ENCODE results near the gene ZNF23.

The ZNF23 gene

GRCh38 chr16:71467810-71468209 is 5.8 kb upstream of the ZNF23 start:
- Histone ChIP-seq H2BK120ac (ENCODE audit: low read depth, low read length) (no peak overlapping the region), H3K79me2 (ENCODE audit: control insufficient read depth, insufficient read depth, low read length) (no peaks in the 10 kb centered on the region), H3K56ac (ENCODE audit: low read length) (no peak overlapping the region), H3K4ac (ENCODE audit: low read depth, low read length) (no peak overlapping the region), H4K8ac (ENCODE audit: low read depth, low read length) (no peak overlapping the region), H3K79me1 (ENCODE audit: low read length) (no peaks in the 10 kb centered on the region), H3K4me1 (ENCODE audit: control insufficient read depth, low read depth, low read length) (no peaks in the 10 kb centered on the region), H2BK15ac (replicated peaks; ENCODE audit: low read depth) (no peak overlapping the region), H3K9ac (ENCODE audit: low read length) (no peak overlapping the region), H3K23ac (ENCODE audit: low read length) (no peak overlapping the region), H3K4me2 (ENCODE audit: low read length) (no peak overlapping the region), H4K5ac (ENCODE audit: low read length) (no peak overlapping the region), H2AK5ac (ENCODE audit: low read length) (no peak overlapping the region), H3K18ac (ENCODE audit: low read length) (no peak overlapping the region), H3K36me3 (ENCODE audit: control insufficient read depth, insufficient read depth, low read length) (no peaks in the 10 kb centered on the region), H3K27me3 (ENCODE audit: insufficient read depth, low read length, poor library complexity) (no peaks in the 10 kb centered on the region), H3K4me3 (ENCODE audit: low read length) (no peak overlapping the region), H2BK5ac (ENCODE audit: low read length) (no peak overlapping the region), H3K27ac (ENCODE audit: low read depth, low read length) (no peak overlapping the region)
- DNase-seq, result peak; percentile 60
- no CpG with 5 or more reads among the region's 9 CpGs for WGBS (ENCODE audit: extremely low coverage, insufficient coverage, low lambda C conversion rate)

- WGBS (ENCODE audit: extremely low coverage, insufficient coverage, low lambda C conversion rate), result no CpG with 5 or more reads among the region's 1 CpG
- Histone ChIP-seq H3K36me3 (ENCODE audit: control insufficient read depth, insufficient read depth, low read length) (no peaks in the 10 kb centered on the region), H3K27ac (ENCODE audit: low read depth, low read length) (no peak overlapping the region), H4K5ac (ENCODE audit: low read length) (no peak overlapping the region), H3K79me2 (ENCODE audit: control insufficient read depth, insufficient read depth, low read length) (peaks cover 2% of the 10 kb centered on the region), H3K4me1 (ENCODE audit: control insufficient read depth, low read depth, low read length) (no peaks in the 10 kb centered on the region), H2BK120ac (ENCODE audit: low read depth, low read length) (no peak overlapping the region), H3K4me3 (ENCODE audit: low read length) (no peak overlapping the region), H3K27me3 (ENCODE audit: insufficient read depth, low read length, poor library complexity) (no peaks in the 10 kb centered on the region), H3K79me1 (ENCODE audit: low read length) (peaks cover 6% of the 10 kb centered on the region), H3K4me2 (ENCODE audit: low read length) (no peak overlapping the region), H3K23ac (ENCODE audit: low read length) (no peak overlapping the region), H2BK5ac (ENCODE audit: low read length) (no peak overlapping the region), H3K4ac (ENCODE audit: low read depth, low read length) (no peak overlapping the region), H3K9ac (ENCODE audit: low read length) (no peak overlapping the region), H3K18ac (ENCODE audit: low read length) (no peak overlapping the region), H4K8ac (ENCODE audit: low read depth, low read length) (no peak overlapping the region), H3K56ac (ENCODE audit: low read length) (no peak overlapping the region), H2BK15ac (replicated peaks; ENCODE audit: low read depth) (no peak overlapping the region), H2AK5ac (ENCODE audit: low read length) (no peak overlapping the region)
- DNase-seq, result no peak
Measured at GRCh38 chr16:71464231-71464630, 2.2 kb upstream of the ZNF23 start.

GRCh38 chr16:71460941-71461340 is 1.1 kb downstream of the ZNF23 start:
- Histone ChIP-seq H3K79me1 (ENCODE audit: low read length) (peaks cover 6% of the 10 kb centered on the region), H3K56ac (ENCODE audit: low read length) (no peak overlapping the region), H3K27me3 (ENCODE audit: insufficient read depth, low read length, poor library complexity) (no peaks in the 10 kb centered on the region), H3K27ac (ENCODE audit: low read depth, low read length) (no peak overlapping the region), H2BK120ac (ENCODE audit: low read depth, low read length) (no peak overlapping the region), H4K5ac (ENCODE audit: low read length) (no peak overlapping the region), H2BK5ac (ENCODE audit: low read length) (no peak overlapping the region), H3K23ac (ENCODE audit: low read length) (no peak overlapping the region), H3K4ac (ENCODE audit: low read depth, low read length) (no peak overlapping the region), H3K4me1 (ENCODE audit: control insufficient read depth, low read depth, low read length) (no peaks in the 10 kb centered on the region), H2AK5ac (ENCODE audit: low read length) (no peak overlapping the region), H3K18ac (ENCODE audit: low read length) (no peak overlapping the region), H3K9ac (ENCODE audit: low read length) (no peak overlapping the region), H3K4me3 (ENCODE audit: low read length) (no peak overlapping the region), H3K79me2 (ENCODE audit: control insufficient read depth, insufficient read depth, low read length) (peaks cover 2% of the 10 kb centered on the region), H3K4me2 (ENCODE audit: low read length) (no peak overlapping the region), H2BK15ac (replicated peaks; ENCODE audit: low read depth) (no peak overlapping the region), H4K8ac (ENCODE audit: low read depth, low read length) (no peak overlapping the region), H3K36me3 (ENCODE audit: control insufficient read depth, insufficient read depth, low read length) (no peaks in the 10 kb centered on the region)
- DNase-seq, result no peak
- no CpG with 5 or more reads among the region's 1 CpG for WGBS (ENCODE audit: extremely low coverage, insufficient coverage, low lambda C conversion rate)

- no peak overlapping the region for H4K5ac ChIP-seq (ENCODE audit: low read length)
- no peak overlapping the region for H3K23ac ChIP-seq (ENCODE audit: low read length)
- DNase-seq, result no peak
- no peak overlapping the region for H3K4ac ChIP-seq (ENCODE audit: low read depth, low read length)
- no peak overlapping the region for H2BK120ac ChIP-seq (ENCODE audit: low read depth, low read length)
- no peak overlapping the region for H3K4me2 ChIP-seq (ENCODE audit: low read length)
- H3K27me3 ChIP-seq (ENCODE audit: insufficient read depth, low read length, poor library complexity), result no peaks in the 10 kb centered on the region
- H2AK5ac ChIP-seq (ENCODE audit: low read length), result no peak overlapping the region
- H3K56ac ChIP-seq (ENCODE audit: low read length), result no peak overlapping the region
- H3K27ac ChIP-seq (ENCODE audit: low read depth, low read length), result no peak overlapping the region
- no peak overlapping the region for H3K4me3 ChIP-seq (ENCODE audit: low read length)
- no peak overlapping the region for H3K9ac ChIP-seq (ENCODE audit: low read length)
- H2BK15ac ChIP-seq (replicated peaks; ENCODE audit: low read depth), result no peak overlapping the region
- no CpG with 5 or more reads among the region's 4 CpGs for WGBS (ENCODE audit: extremely low coverage, insufficient coverage, low lambda C conversion rate)
- peaks cover 6% of the 10 kb centered on the region for H3K79me1 ChIP-seq (ENCODE audit: low read length)
- H3K36me3 ChIP-seq (ENCODE audit: control insufficient read depth, insufficient read depth, low read length), result no peaks in the 10 kb centered on the region
- H3K79me2 ChIP-seq (ENCODE audit: control insufficient read depth, insufficient read depth, low read length), result peaks cover 2% of the 10 kb centered on the region
- H2BK5ac ChIP-seq (ENCODE audit: low read length), result no peak overlapping the region
- H3K4me1 ChIP-seq (ENCODE audit: control insufficient read depth, low read depth, low read length), result no peaks in the 10 kb centered on the region
- no peak overlapping the region for H4K8ac ChIP-seq (ENCODE audit: low read depth, low read length)
- H3K18ac ChIP-seq (ENCODE audit: low read length), result no peak overlapping the region
Measured at GRCh38 chr16:71460236-71460635, 1.8 kb downstream of the ZNF23 start.

GRCh38 chr16:71459510-71459909 is 2.5 kb downstream of the ZNF23 start:
- Histone ChIP-seq H3K4ac (ENCODE audit: low read depth, low read length) (no peak overlapping the region), H3K79me2 (ENCODE audit: control insufficient read depth, insufficient read depth, low read length) (peaks cover 2% of the 10 kb centered on the region), H3K36me3 (ENCODE audit: control insufficient read depth, insufficient read depth, low read length) (no peaks in the 10 kb centered on the region), H3K9ac (ENCODE audit: low read length) (no peak overlapping the region), H3K4me3 (ENCODE audit: low read length) (no peak overlapping the region), H3K4me1 (ENCODE audit: control insufficient read depth, low read depth, low read length) (no peaks in the 10 kb centered on the region), H2BK5ac (ENCODE audit: low read length) (no peak overlapping the region), H4K5ac (ENCODE audit: low read length) (no peak overlapping the region), H3K23ac (ENCODE audit: low read length) (no peak overlapping the region), H2AK5ac (ENCODE audit: low read length) (no peak overlapping the region), H3K27ac (ENCODE audit: low read depth, low read length) (no peak overlapping the region), H2BK120ac (ENCODE audit: low read depth, low read length) (no peak overlapping the region), H3K79me1 (ENCODE audit: low read length) (peaks cover 6% of the 10 kb centered on the region), H3K18ac (ENCODE audit: low read length) (no peak overlapping the region), H3K27me3 (ENCODE audit: insufficient read depth, low read length, poor library complexity) (no peaks in the 10 kb centered on the region), H2BK15ac (replicated peaks; ENCODE audit: low read depth) (no peak overlapping the region), H3K56ac (ENCODE audit: low read length) (no peak overlapping the region), H4K8ac (ENCODE audit: low read depth, low read length) (no peak overlapping the region), H3K4me2 (ENCODE audit: low read length) (no peak overlapping the region)
- DNase-seq, result no peak

GRCh38 chr16:71456801-71457200 is 5.2 kb downstream of the ZNF23 start:
- Histone ChIP-seq H4K5ac (ENCODE audit: low read length) (no peak overlapping the region), H3K4me1 (ENCODE audit: control insufficient read depth, low read depth, low read length) (no peaks in the 10 kb centered on the region), H4K8ac (ENCODE audit: low read depth, low read length) (no peak overlapping the region), H3K79me1 (ENCODE audit: low read length) (peaks cover 5% of the 10 kb centered on the region), H3K18ac (ENCODE audit: low read length) (no peak overlapping the region), H3K56ac (ENCODE audit: low read length) (no peak overlapping the region), H2BK120ac (ENCODE audit: low read depth, low read length) (no peak overlapping the region), H3K9ac (ENCODE audit: low read length) (no peak overlapping the region), H3K4me3 (ENCODE audit: low read length) (no peak overlapping the region), H3K27me3 (ENCODE audit: insufficient read depth, low read length, poor library complexity) (no peaks in the 10 kb centered on the region), H2BK15ac (replicated peaks; ENCODE audit: low read depth) (no peak overlapping the region), H3K36me3 (ENCODE audit: control insufficient read depth, insufficient read depth, low read length) (no peaks in the 10 kb centered on the region), H3K27ac (ENCODE audit: low read depth, low read length) (no peak overlapping the region), H2BK5ac (ENCODE audit: low read length) (no peak overlapping the region), H3K23ac (ENCODE audit: low read length) (no peak overlapping the region), H3K4ac (ENCODE audit: low read depth, low read length) (no peak overlapping the region), H3K79me2 (ENCODE audit: control insufficient read depth, insufficient read depth, low read length) (peaks cover 2% of the 10 kb centered on the region), H3K4me2 (ENCODE audit: low read length) (no peak overlapping the region), H2AK5ac (ENCODE audit: low read length) (no peak overlapping the region)
- no CpG with 5 or more reads among the region's 4 CpGs for WGBS (ENCODE audit: extremely low coverage, insufficient coverage, low lambda C conversion rate)
- no peak for DNase-seq
